Left ventricle myocardium superior (tissue), 1 donor: ENCODE data around the gene SLC22A14. TPM values are rescaled to one million over a fixed set of nuclear protein-coding genes. Genes with fewer than 3 reads are reported as not detected.
"Not testable (repeated sequence)": the region's sequence is repeated elsewhere in the genome, so short reads cannot be mapped to it uniquely, and the experiment has no call there.

Experiments
- ATAC-seq: fragments of 200-7000 bp; cut with Tn5 transposase; one replicate; pipeline ENCODE4 v1.9.1; 2020; ENCODE audit warnings: mild to moderate bottlenecking, moderate library complexity
- DNase-seq: peaks from one replicate; pipeline ENCODE4 v3.0.0-alpha.2; 2020
- intact Hi-C: fragments of 100-400 bp; cut with micrococcal nuclease; formaldehyde crosslinking; loops from one replicate; pipeline ENCODE4 v1.11.0; 2022
- total RNA-seq: library from RNA; stranded (reverse); fragmentation: NEBNext Ultra II Directional; extraction: Animal tissue kit (Norgen Biotek cat#: 25700); gene quantifications from one replicate; pipeline ENCODE4 v1.2.1, GENCODE V29; 2021
- donor health status: DM: no; HTN: yes; CAD: no; lungs with severe emphysema.

The SLC22A14 gene
- total RNA-seq, 1 donor from 2014 or later: not detected

- ATAC-seq (no peak), DNase-seq (no peak)
- intact Hi-C loops: no loop called here
Measured at GRCh38 chr3:38311476-38311875, 29.4 kb downstream of the SLC22A14 start.

GRCh38 chr3:38311941-38312340 lies 29.8 kb downstream of the SLC22A14 start:
- no peak for DNase-seq
- no peak for ATAC-seq
- intact Hi-C loops: no loop called here

- ATAC-seq (no peak), DNase-seq (no peak)
- intact Hi-C loops: no loop called here
Measured at GRCh38 chr3:38312356-38312755, 30.3 kb downstream of the SLC22A14 start.

- no peak for ATAC-seq
- DNase-seq: no peak
- intact Hi-C loops: no loop called here
Measured at GRCh38 chr3:38313263-38313662, 31.2 kb downstream of the SLC22A14 start.

- intact Hi-C loops: no loop called here
- no peak for ATAC-seq
Measured at GRCh38 chr3:38313695-38314094, 31.6 kb downstream of the SLC22A14 start.

GRCh38 chr3:38314112-38314763 lies 32.1 kb downstream of the SLC22A14 start:
- ATAC-seq (no peak), DNase-seq (no peak)
- intact Hi-C loops: no loop called here

More at GRCh38 chr3:38313695-38314094, 31.6 kb downstream of the SLC22A14 start:
- no peak for DNase-seq

- DNase-seq (no peak), ATAC-seq (no peak)
- intact Hi-C loops: no loop called here
Measured at GRCh38 chr3:38314764-38315487, 32.8 kb downstream of the SLC22A14 start.

- ATAC-seq: no peak
- intact Hi-C loops: no loop called here
- no peak for DNase-seq
Measured at GRCh38 chr3:38315488-38316230, 33.6 kb downstream of the SLC22A14 start.

- no peak for DNase-seq
- intact Hi-C loops: no loop called here
- no peak for ATAC-seq
Measured at GRCh38 chr3:38316356-38317191, 34.5 kb downstream of the SLC22A14 start.

- ATAC-seq (no peak), DNase-seq (no peak)
- intact Hi-C loops: no loop called here
Measured at GRCh38 chr3:38317192-38317759, 35.2 kb downstream of the SLC22A14 start.

- DNase-seq (no peak), ATAC-seq (no peak)
- intact Hi-C loops: no loop called here
Measured at GRCh38 chr3:38318766-38319671, 36.9 kb downstream of the SLC22A14 start.

- DNase-seq, intact Hi-C loops, ATAC-seq: not testable (repeated sequence)
Measured at GRCh38 chr3:38320638-38321037, 38.5 kb downstream of the SLC22A14 start.

GRCh38 chr3:38323060-38323459 lies 41.0 kb downstream of the SLC22A14 start:
- DNase-seq: no peak
- ATAC-seq: no peak
- intact Hi-C loops: no loop called here

GRCh38 chr3:38325256-38325655 lies 43.2 kb downstream of the SLC22A14 start:
- ATAC-seq (no peak), DNase-seq (no peak)
- intact Hi-C loops: no loop called here

- intact Hi-C loops: no loop called here
- DNase-seq (no peak), ATAC-seq (no peak)
Measured at GRCh38 chr3:38327335-38328009, 45.4 kb downstream of the SLC22A14 start.

- DNase-seq (no peak), ATAC-seq (no peak)
- intact Hi-C loops: no loop called here
Measured at GRCh38 chr3:38331257-38332022, 49.3 kb downstream of the SLC22A14 start.

GRCh38 chr3:38332201-38332600 lies 50.1 kb downstream of the SLC22A14 start:
- DNase-seq (no peak), ATAC-seq (no peak)
- intact Hi-C loops: no loop called here
